Loucy (cell line): ENCODE results near the gene IQCN.

Experiments
- H2AFZ ChIP-seq: fragments of 200-600 bp; sonication (generic); 2 replicates; pipeline ENCODE4 v1.6.0; 2016; ENCODE audit warnings: antibody characterized with exemption, mild to moderate bottlenecking, low read length, moderate library complexity
- H3F3A ChIP-seq: fragments of 200-600 bp; 2 replicates; pipeline ENCODE4 v1.6.0; 2016; ENCODE audit warnings: antibody characterized with exemption, low read depth, mild to moderate bottlenecking
- H3K27me3 ChIP-seq: fragments of 200-600 bp; sonication (generic); 2 replicates; pipeline ENCODE4 v1.6.1; 2014; ENCODE audit warnings: low read length, mild to moderate bottlenecking; ENCODE audit not compliant: insufficient read depth, poor library complexity, severe bottlenecking
- H3K36me3 ChIP-seq: fragments of 200-600 bp; sonication (generic); 2 replicates; pipeline ENCODE4 v1.6.1; 2016; ENCODE audit warnings: low read length; ENCODE audit not compliant: insufficient read depth
- H3K4me1 ChIP-seq: fragments of 200-600 bp; sonication (generic); 2 replicates; pipeline ENCODE4 v1.5.1; 2014; ENCODE audit warnings: low read length, mild to moderate bottlenecking; ENCODE audit not compliant: insufficient read depth, poor library complexity, severe bottlenecking
- H3K4me2 ChIP-seq: fragments of 200-600 bp; sonication (generic); 2 replicates; pipeline ENCODE4 v1.6.0; 2014; ENCODE audit warnings: antibody characterized with exemption, low read length, low read depth, mild to moderate bottlenecking; ENCODE audit not compliant: poor library complexity, severe bottlenecking
- H3K4me3 ChIP-seq: fragments of 200-600 bp; sonication (generic); 2 replicates; pipeline ENCODE4 v1.5.1; 2014; ENCODE audit warnings: low read length, mild to moderate bottlenecking, mixed read lengths; ENCODE audit not compliant: poor library complexity, severe bottlenecking
- H3K79me2 ChIP-seq: fragments of 200-600 bp; sonication (generic); 2 replicates; pipeline ENCODE4 v1.6.1; 2014; ENCODE audit warnings: low read length; ENCODE audit not compliant: insufficient read depth
- H3K9ac ChIP-seq: fragments of 200-600 bp; sonication (generic); 2 replicates; pipeline ENCODE4 v1.6.0; 2014; ENCODE audit warnings: mild to moderate bottlenecking, low read depth, low read length, moderate library complexity; ENCODE audit not compliant: poor library complexity, severe bottlenecking
- H3K9me2 ChIP-seq: fragments of 200-600 bp; sonication (generic); replicated peaks from 2 replicates; pipeline ENCODE4 v1.6.1; 2016; ENCODE audit warnings: low read depth, low read length, mixed read lengths
- H3K9me3 ChIP-seq: fragments of 200-600 bp; sonication (generic); 2 replicates; pipeline ENCODE4 v1.6.1; 2014; ENCODE audit warnings: mild to moderate bottlenecking, antibody characterized with exemption, low read length, low read depth; ENCODE audit not compliant: insufficient read depth
- H4K20me1 ChIP-seq: fragments of 200-600 bp; sonication (generic); 2 replicates; pipeline ENCODE4 v1.6.0; 2014; ENCODE audit warnings: antibody characterized with exemption, low read length, mild to moderate bottlenecking; ENCODE audit not compliant: insufficient read depth, poor library complexity, severe bottlenecking
- EZH2phosphoT487 ChIP-seq: fragments of 200-600 bp; IDR thresholded peaks from 2 replicates; pipeline ENCODE4 v1.6.1; 2018; ENCODE audit warnings: antibody characterized with exemption, mild to moderate bottlenecking, moderate library complexity, borderline replicate concordance
- TF ChIP-seq, protein P1 (sequence below): fragments of 200-600 bp; sonication (generic); conservative IDR thresholded peaks from 2 replicates; pipeline ENCODE4 v1.5.1; 2014; ENCODE audit warnings: mild to moderate bottlenecking, antibody characterized with exemption, low read length

IQCN gene

DNA sequence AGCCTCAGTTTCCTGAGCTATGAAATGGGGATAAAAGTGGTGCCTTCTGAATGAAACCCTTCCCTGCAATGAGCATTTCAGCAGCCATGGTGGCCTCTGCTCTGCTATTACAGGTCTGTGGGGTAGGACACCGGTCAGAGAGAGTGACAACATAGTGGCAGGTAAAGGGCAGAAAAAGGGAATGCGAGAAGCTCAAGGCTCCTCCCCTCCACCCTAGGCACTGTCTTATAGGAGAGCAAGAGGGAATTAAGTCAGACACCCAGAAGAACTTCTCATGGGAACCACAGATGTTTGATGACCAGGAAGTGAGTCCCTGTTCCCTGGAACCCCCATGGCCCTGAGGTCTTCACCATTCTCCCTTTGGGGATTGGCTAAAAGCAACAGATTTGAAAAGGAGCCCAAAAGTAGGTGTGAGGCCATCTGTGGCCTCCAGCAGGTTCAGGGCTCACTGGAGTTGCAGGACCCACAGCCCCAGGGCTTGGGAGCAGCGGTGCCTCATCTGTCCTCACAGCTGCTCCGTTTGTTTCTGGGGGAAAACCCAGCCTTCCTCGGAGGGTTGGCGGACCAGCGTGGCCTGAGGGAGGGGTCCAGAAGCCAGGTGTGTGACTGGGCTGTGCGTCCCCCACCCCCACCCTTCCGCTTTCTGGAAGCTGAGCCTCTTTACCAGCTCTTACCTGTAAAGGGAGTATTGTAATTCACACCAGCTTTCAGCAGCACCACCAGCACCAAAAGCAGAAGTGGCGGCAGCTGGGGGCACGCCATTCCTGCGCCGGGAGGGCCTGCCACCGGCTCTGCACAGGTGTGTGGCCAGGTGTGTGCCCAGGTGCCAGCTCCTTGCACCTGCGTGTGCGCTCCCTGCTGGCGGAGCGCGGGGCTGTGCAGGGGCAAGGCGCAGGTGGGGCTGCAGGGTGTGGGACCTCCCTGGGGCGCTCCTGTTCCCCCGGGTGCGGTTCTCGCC is 19.4 kb downstream of the IQCN start:
- Histone ChIP-seq H3K9me2 (no peaks in the 10 kb centered on the region), H4K20me1 (no peaks in the 10 kb centered on the region), H3K9ac (no peak overlapping the region), H3K4me2 (no peak overlapping the region), H3K4me3 (no peak overlapping the region), H3F3A (no peaks in the 10 kb centered on the region), H3K4me1 (no peaks in the 10 kb centered on the region), H3K36me3 (no peaks in the 10 kb centered on the region), H2AFZ (no peak overlapping the region), H3K9me3 (no peaks in the 10 kb centered on the region), H3K27me3 (no peaks in the 10 kb centered on the region), H3K79me2 (no peaks in the 10 kb centered on the region)
- TF ChIP-seq EZH2phosphoT487 = no peak
- TF ChIP-seq, protein P1, sequence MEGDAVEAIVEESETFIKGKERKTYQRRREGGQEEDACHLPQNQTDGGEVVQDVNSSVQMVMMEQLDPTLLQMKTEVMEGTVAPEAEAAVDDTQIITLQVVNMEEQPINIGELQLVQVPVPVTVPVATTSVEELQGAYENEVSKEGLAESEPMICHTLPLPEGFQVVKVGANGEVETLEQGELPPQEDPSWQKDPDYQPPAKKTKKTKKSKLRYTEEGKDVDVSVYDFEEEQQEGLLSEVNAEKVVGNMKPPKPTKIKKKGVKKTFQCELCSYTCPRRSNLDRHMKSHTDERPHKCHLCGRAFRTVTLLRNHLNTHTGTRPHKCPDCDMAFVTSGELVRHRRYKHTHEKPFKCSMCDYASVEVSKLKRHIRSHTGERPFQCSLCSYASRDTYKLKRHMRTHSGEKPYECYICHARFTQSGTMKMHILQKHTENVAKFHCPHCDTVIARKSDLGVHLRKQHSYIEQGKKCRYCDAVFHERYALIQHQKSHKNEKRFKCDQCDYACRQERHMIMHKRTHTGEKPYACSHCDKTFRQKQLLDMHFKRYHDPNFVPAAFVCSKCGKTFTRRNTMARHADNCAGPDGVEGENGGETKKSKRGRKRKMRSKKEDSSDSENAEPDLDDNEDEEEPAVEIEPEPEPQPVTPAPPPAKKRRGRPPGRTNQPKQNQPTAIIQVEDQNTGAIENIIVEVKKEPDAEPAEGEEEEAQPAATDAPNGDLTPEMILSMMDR = no peak

GRCh38 chr19:18253716-18254115 is 20.5 kb downstream of the IQCN start:
- no peak overlapping the region for H3K9ac ChIP-seq
- no peak overlapping the region for H2AFZ ChIP-seq
- H3K27me3 ChIP-seq = no peaks in the 10 kb centered on the region

GRCh38 chr19:18253130-18253529 is 21.1 kb downstream of the IQCN start:
- Histone ChIP-seq H3F3A (no peaks in the 10 kb centered on the region), H2AFZ (no peak overlapping the region), H3K9ac (no peak overlapping the region), H4K20me1 (no peaks in the 10 kb centered on the region), H3K9me3 (no peaks in the 10 kb centered on the region), H3K79me2 (no peaks in the 10 kb centered on the region), H3K4me3 (no peak overlapping the region), H3K4me1 (no peaks in the 10 kb centered on the region), H3K4me2 (no peak overlapping the region), H3K36me3 (no peaks in the 10 kb centered on the region), H3K27me3 (no peaks in the 10 kb centered on the region), H3K9me2 (no peaks in the 10 kb centered on the region)
- TF ChIP-seq, protein P1 = no peak
- TF ChIP-seq EZH2phosphoT487 = no peak

More at GRCh38 chr19:18253716-18254115, 20.5 kb downstream of the IQCN start:
- Histone ChIP-seq H3K9me2 (no peaks in the 10 kb centered on the region), H3K4me2 (no peak overlapping the region), H3K9me3 (no peaks in the 10 kb centered on the region), H3K36me3 (no peaks in the 10 kb centered on the region), H3K4me3 (no peak overlapping the region), H3K79me2 (no peaks in the 10 kb centered on the region), H3K4me1 (no peaks in the 10 kb centered on the region), H3F3A (no peaks in the 10 kb centered on the region), H4K20me1 (no peaks in the 10 kb centered on the region)
- TF ChIP-seq, protein P1 = no peak
- TF ChIP-seq EZH2phosphoT487 = no peak
